ENCODE measurements around the gene ABL2. TPM values are rescaled to one million over a fixed set of nuclear protein-coding genes. Genes with fewer than 3 reads are reported as not detected.

The ABL2 gene
- total RNA-seq, 1 donor from 2014 or later = 22.9 TPM

DNA sequence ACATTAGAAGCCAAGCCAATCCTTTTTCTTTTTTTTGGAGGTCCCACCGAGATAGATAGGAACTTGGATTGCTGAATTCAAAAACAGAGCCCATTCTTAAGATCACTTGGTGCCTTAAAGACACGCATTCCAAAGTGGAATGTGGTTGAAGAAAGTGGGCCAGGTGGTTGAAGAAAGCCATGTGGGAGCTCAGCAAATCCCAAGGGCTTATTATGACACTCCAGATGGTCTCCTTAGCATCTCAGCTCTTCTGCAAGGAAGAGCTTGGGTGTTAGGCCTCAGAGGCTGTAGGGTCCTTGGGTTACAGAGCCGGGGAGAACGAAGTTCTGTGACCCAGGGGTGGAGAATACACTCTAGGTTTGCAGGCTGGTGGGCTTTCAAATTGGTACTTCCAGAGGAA is 134.1 kb downstream of the ABL2 start:
- Mint-ChIP-seq H3K36me3 (ENCODE audit: low read depth) (peaks cover 14% of the 10 kb centered on the region), H3K4me3 (no peak overlapping the region), H3K27me3 (ENCODE audit: low read depth) (no peaks in the 10 kb centered on the region), H3K4me1 (peaks cover 7% of the 10 kb centered on the region), H3K9me3 (no peaks in the 10 kb centered on the region), H3K27ac (ENCODE audit: unreplicated experiment) (no peak overlapping the region)
- DNase-seq (ENCODE audit: low read depth, low spot score) = no peak
- TF ChIP-seq, protein P1, sequence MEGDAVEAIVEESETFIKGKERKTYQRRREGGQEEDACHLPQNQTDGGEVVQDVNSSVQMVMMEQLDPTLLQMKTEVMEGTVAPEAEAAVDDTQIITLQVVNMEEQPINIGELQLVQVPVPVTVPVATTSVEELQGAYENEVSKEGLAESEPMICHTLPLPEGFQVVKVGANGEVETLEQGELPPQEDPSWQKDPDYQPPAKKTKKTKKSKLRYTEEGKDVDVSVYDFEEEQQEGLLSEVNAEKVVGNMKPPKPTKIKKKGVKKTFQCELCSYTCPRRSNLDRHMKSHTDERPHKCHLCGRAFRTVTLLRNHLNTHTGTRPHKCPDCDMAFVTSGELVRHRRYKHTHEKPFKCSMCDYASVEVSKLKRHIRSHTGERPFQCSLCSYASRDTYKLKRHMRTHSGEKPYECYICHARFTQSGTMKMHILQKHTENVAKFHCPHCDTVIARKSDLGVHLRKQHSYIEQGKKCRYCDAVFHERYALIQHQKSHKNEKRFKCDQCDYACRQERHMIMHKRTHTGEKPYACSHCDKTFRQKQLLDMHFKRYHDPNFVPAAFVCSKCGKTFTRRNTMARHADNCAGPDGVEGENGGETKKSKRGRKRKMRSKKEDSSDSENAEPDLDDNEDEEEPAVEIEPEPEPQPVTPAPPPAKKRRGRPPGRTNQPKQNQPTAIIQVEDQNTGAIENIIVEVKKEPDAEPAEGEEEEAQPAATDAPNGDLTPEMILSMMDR (conservative IDR thresholded peaks at IDR 0.05) = no peak

DNA sequence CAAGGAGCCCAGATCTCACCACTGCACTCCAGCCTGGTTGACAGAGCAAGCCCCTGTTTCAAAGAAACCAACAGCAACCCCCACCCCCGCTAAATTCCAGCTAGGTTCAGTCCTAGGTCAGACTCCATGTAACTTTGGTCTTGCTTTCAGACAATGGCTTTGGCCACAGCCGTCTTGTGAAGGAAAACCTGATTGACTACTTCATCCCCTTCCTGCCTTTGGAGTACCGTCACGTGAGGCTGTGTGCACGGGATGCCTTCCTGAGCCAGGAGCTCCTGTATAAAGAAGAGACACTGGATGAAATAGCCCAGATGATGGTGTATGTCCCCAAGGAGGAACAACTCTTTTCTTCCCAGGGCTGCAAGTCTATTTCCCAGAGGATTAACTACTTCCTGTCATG is 134.7 kb downstream of the ABL2 start:
- no peaks in the 10 kb centered on the region for H3K9me3 Mint-ChIP-seq
- no peak for DNase-seq (ENCODE audit: low read depth, low spot score)
- peaks cover 3% of the 10 kb centered on the region for H3K4me1 Mint-ChIP-seq
- no peak overlapping the region for H3K4me3 Mint-ChIP-seq
- TF ChIP-seq, protein P1 (conservative IDR thresholded peaks at IDR 0.05) = no peak
- H3K36me3 Mint-ChIP-seq (ENCODE audit: low read depth) = peaks cover 17% of the 10 kb centered on the region
- no peak overlapping the region for H3K27ac Mint-ChIP-seq (ENCODE audit: unreplicated experiment)
- H3K27me3 Mint-ChIP-seq (ENCODE audit: low read depth) = no peaks in the 10 kb centered on the region

DNA sequence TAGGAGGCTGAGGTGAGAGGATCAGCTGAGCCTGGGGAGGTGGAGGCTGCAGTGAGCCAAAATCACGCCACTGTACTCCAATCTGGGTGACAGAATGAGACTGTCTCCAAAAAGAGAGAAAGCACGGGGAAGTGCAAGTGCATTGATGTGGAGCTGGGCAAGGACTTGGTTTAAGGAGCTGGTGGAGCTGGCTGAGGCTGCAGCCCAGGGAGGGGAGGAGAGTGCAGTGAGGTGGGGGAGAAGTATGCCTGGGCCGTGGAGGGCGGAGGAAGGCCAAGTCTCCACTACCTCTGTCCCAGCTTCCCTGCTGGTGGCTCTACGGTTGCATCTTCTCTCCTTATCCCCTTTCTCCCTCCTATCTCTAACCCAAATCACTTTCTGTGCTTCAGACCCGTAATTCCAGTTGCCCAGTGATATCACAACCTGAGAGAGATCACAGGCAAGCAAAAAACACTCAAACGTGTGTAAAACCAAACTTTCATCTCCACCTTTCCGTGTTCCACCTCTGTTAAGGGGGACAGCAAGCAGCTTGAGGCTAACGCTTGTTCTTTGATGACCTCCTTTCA is 136.5 kb downstream of the ABL2 start:
- no peaks in the 10 kb centered on the region for H3K9me3 Mint-ChIP-seq
- no peaks in the 10 kb centered on the region for H3K27me3 Mint-ChIP-seq (ENCODE audit: low read depth)
- TF ChIP-seq, protein P1 (conservative IDR thresholded peaks at IDR 0.05) = no peak
- H3K27ac Mint-ChIP-seq (ENCODE audit: unreplicated experiment) = no peak overlapping the region
- peaks cover 17% of the 10 kb centered on the region for H3K36me3 Mint-ChIP-seq (ENCODE audit: low read depth)
- DNase-seq (ENCODE audit: low read depth, low spot score) = no peak
- H3K4me1 Mint-ChIP-seq = no peaks in the 10 kb centered on the region
- no peak overlapping the region for H3K4me3 Mint-ChIP-seq

DNA sequence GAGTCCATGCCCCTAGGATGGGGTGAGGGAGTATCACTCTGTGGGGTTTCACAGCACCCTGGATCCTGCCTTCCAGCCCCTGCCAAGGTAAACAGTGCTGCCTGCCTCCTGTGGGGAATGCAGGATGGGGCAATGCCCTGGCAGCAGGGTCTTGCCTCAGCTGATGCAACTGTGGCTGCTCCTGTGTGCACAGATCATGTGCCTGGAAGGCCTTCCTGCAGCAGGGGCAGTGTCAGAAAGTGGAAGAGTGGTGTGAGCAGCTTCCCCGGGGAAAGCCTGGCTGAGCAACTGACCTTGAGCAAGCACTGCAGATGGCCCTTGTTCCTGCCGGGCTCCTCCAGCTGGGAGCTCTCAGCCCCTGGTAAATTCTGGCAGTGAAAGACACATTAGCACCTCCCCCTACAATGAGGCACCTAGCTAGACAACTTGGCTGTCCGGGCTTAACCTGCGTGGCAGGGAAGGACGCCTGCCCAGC is 137.7 kb downstream of the ABL2 start:
- Mint-ChIP-seq H3K4me1 (no peaks in the 10 kb centered on the region), H3K27ac (ENCODE audit: unreplicated experiment) (no peak overlapping the region), H3K27me3 (ENCODE audit: low read depth) (no peaks in the 10 kb centered on the region), H3K9me3 (no peaks in the 10 kb centered on the region), H3K36me3 (ENCODE audit: low read depth) (peaks cover 17% of the 10 kb centered on the region), H3K4me3 (no peak overlapping the region)
- TF ChIP-seq, protein P1 (conservative IDR thresholded peaks at IDR 0.05) = no peak
- DNase-seq (ENCODE audit: low read depth, low spot score) = no peak

DNA sequence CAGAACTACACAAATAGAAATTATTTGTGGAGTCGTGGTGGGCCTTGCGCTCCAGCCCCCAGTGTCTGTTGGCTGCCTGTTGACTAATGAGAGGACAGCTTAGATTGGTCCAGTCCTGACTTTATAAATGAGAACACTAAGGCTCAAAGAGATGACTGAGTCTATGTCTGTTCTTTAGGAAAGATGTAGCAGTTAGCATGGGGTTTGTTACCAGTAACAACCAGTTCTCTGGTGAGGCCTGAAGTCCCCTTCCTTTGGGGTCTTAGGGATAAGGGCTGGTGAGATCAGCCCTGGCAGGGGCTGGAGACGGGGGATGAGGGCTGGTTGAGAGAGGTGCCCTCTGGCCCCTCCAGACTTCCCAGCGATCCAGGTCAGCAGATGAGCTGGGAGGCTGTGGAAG is 138.6 kb downstream of the ABL2 start:
- Mint-ChIP-seq H3K9me3 (no peaks in the 10 kb centered on the region), H3K27me3 (ENCODE audit: low read depth) (no peaks in the 10 kb centered on the region), H3K27ac (ENCODE audit: unreplicated experiment) (no peak overlapping the region), H3K36me3 (ENCODE audit: low read depth) (peaks cover 15% of the 10 kb centered on the region), H3K4me1 (no peaks in the 10 kb centered on the region), H3K4me3 (no peak overlapping the region)
- no peak for DNase-seq (ENCODE audit: low read depth, low spot score)
- TF ChIP-seq, protein P1 (conservative IDR thresholded peaks at IDR 0.05) = no peak
